Kidney (tissue), 14 donors: ENCODE measurements around the gene ACRBP. TPM values are rescaled to one million over a fixed set of nuclear protein-coding genes. Genes with fewer than 3 reads are reported as not detected.

Experiments used
- DNase-seq, 5 donors: peaks; one replicate each; pipeline ENCODE4 v3.0.0-alpha.2; 2013 to 2020
- FAIRE-seq: peaks from 2 replicates; lab custom pipeline; 2012; peaks lifted over from hg19 to GRCh38; lab: Jason Lieb, UNC
- H3K27ac ChIP-seq, 2 donors: one replicate each; pipeline ENCODE4 v1.7.0; 2013; ENCODE audit warnings: low read depth in 2 of 2, low read length in 2 of 2, inconsistent platforms in 1 of 2
- H3K27me3 ChIP-seq: one replicate; pipeline ENCODE4 v1.7.1; 2013; ENCODE audit warnings: low read length, inconsistent platforms; ENCODE audit not compliant: control insufficient read depth, insufficient read depth
- H3K36me3 ChIP-seq, 3 donors: one replicate each; pipeline versions ENCODE4 v1.7.0 to v1.7.1; 2013; ENCODE audit warnings: low read length in 3 of 3, control low read depth in 1 of 3, inconsistent platforms in 1 of 3; ENCODE audit not compliant: insufficient read depth in 3 of 3, control insufficient read depth in 2 of 3
- H3K4me1 ChIP-seq, 3 donors: one replicate each; pipeline versions ENCODE4 v1.7.0 to v1.7.1; 2013; ENCODE audit warnings: low read length in 3 of 3, inconsistent platforms in 1 of 3, low read depth in 1 of 3; ENCODE audit not compliant: control insufficient read depth in 2 of 3, insufficient read depth in 2 of 3
- H3K4me3 ChIP-seq, 3 donors: one replicate each; pipeline versions ENCODE4 v1.7.0 to v1.8.1; 2013; ENCODE audit warnings: low read length in 3 of 3, control low read depth in 1 of 3, inconsistent platforms in 1 of 3
- H3K9ac ChIP-seq, 3 donors: one replicate each; pipeline versions ENCODE4 v1.7.0 to v1.7.1; 2013; ENCODE audit warnings: low read length in 3 of 3, control low read depth in 1 of 3, inconsistent platforms in 1 of 3
- H3K9me3 ChIP-seq, 3 donors: one replicate each; pipeline versions ENCODE4 v1.7.0 to v1.7.1; 2013; ENCODE audit warnings: low read length in 3 of 3, control low read depth in 1 of 3, inconsistent platforms in 1 of 3; ENCODE audit not compliant: control insufficient read depth in 2 of 3, insufficient read depth in 1 of 3
- intact Hi-C: fragments of 100-400 bp; cut with DNase I; formaldehyde crosslinking; loops from one replicate; pipeline ENCODE4 v1.11.1; 2022
- polyA plus RNA-seq: library from polyadenylated mRNA; stranded (reverse); fragments of 350-450 nt; fragmentation: Illumina TruSeq; extraction: RNeasy Lipid Tissue Mini Kit (QIAGEN cat#74804); gene quantifications from one replicate; pipeline ENCODE4 v1.2.3, GENCODE V29; 2014; ENCODE audit warnings: low read depth, low replicate concordance; ENCODE audit not compliant: insufficient read depth
- total RNA-seq: library from RNA; stranded (reverse); fragmentation: NEBNext Ultra II Directional; extraction: Animal tissue kit (Norgen Biotek cat#: 25700); gene quantifications from one replicate; pipeline ENCODE4 v1.2.1, GENCODE V29; 2021
- TF ChIP-seq, protein P1 (sequence below): IDR thresholded peaks from 3 replicates; pipeline ENCODE4 v1.5.1; 2012; ENCODE audit warnings: mild to moderate bottlenecking, moderate library complexity, borderline replicate concordance; ENCODE audit not compliant: insufficient read depth; ENCODE audit errors: extremely low read depth
- donor health status: control.
- donor health status: control.
- donor health status: control.
- donor health status: control.
- donor health status: control.
- donor health status: DM: yes; HTN: yes; CAD: no.
- donor health status: Normal renal cell carcinoma (clear cell type).

Gene ACRBP
- total and polyA plus RNA-seq, 2 donors from 2014 or later = 2.1 to 3.4 TPM

DNA sequence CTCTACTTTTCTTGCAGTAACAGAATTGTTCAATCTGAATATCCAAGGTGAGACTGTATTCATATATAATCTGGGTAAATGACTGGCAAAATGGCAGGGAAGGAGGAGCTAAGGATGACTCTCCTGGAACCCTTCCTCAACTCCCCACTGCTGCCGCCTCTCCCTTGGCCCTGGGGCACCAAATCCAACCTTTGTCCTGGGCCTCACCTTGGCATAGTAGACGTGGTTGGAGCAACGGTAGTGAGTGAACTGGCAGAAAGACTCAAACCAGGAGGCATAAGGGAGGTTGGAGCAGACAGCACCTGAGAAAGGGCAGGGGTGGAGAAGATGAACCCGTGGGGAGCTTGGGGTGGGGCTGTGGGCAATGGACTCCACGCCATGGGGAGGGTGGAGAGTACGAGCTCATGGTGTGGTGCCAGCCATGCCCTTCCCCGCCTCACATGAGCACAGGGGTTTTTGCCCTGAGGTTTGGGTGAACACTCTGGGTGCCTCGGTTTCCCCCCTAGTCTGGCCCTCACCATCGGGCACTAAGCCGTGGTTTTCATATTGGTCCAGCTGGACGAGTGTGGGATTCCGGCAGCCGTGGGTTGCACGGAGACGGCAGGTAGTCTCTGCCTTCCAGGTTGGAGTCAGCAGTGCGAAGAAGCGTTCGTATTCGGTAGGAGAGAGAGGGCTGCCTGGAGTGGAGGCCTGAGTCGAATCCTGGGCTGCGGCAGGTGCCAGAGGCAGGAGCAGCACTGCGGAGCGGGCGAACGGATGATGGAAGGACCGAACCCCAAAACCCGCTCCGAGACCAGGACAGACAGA lies 753 bp downstream of the ACRBP start:
- intact Hi-C loops = no loop called here
- Histone ChIP-seq H3K9me3 (no peaks in the 10 kb centered on the region), H3K4me3 (peak overlapping the region in 2 of 3 donors; percentile 46 to 51), H3K27me3 (no peaks in the 10 kb centered on the region), H3K9ac (peak overlapping the region in 1 of 3 donors; percentile 73), H3K27ac (no peak overlapping the region), H3K36me3 (peaks cover 2 to 19% (median 10%) of the 10 kb centered on the region in 3 donors), H3K4me1 (peaks cover 0 to 4% (median 0%) of the 10 kb centered on the region in 3 donors)
- FAIRE-seq (no peak), DNase-seq (no peak)
- TF ChIP-seq, protein P1, sequence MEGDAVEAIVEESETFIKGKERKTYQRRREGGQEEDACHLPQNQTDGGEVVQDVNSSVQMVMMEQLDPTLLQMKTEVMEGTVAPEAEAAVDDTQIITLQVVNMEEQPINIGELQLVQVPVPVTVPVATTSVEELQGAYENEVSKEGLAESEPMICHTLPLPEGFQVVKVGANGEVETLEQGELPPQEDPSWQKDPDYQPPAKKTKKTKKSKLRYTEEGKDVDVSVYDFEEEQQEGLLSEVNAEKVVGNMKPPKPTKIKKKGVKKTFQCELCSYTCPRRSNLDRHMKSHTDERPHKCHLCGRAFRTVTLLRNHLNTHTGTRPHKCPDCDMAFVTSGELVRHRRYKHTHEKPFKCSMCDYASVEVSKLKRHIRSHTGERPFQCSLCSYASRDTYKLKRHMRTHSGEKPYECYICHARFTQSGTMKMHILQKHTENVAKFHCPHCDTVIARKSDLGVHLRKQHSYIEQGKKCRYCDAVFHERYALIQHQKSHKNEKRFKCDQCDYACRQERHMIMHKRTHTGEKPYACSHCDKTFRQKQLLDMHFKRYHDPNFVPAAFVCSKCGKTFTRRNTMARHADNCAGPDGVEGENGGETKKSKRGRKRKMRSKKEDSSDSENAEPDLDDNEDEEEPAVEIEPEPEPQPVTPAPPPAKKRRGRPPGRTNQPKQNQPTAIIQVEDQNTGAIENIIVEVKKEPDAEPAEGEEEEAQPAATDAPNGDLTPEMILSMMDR = no peak

DNA sequence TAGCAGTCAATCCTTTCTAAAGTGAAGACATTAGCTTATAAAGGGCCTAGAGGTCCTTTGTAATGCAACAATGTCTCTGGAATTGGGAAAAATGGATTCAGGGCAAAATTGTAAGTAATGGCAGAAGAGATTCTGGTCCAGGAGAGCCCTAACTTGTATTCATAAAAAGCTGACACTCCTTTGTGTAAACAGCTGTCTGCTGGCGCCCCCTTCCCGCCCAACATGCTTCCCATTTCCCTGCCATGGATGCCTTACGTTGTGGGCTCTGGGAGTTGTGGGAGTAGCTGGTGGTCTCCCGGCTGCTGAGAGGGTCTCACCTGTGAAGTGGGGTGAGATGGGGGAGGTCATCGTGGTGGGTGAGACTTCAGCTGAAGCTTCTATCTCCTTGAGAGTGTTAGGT lies 2.3 kb downstream of the ACRBP start:
- Histone ChIP-seq H3K4me3 (no peak overlapping the region), H3K4me1 (peaks cover 0 to 4% (median 0%) of the 10 kb centered on the region in 3 donors), H3K27me3 (no peaks in the 10 kb centered on the region), H3K27ac (no peak overlapping the region), H3K36me3 (peaks cover 0 to 7% (median 0%) of the 10 kb centered on the region in 3 donors), H3K9ac (no peak overlapping the region), H3K9me3 (no peaks in the 10 kb centered on the region)
- DNase-seq (peak in 2 of 5 donors; percentile 61 to 68), FAIRE-seq (no peak)
- intact Hi-C loops = no loop called here
- TF ChIP-seq, protein P1 = peak; percentile 41

DNA sequence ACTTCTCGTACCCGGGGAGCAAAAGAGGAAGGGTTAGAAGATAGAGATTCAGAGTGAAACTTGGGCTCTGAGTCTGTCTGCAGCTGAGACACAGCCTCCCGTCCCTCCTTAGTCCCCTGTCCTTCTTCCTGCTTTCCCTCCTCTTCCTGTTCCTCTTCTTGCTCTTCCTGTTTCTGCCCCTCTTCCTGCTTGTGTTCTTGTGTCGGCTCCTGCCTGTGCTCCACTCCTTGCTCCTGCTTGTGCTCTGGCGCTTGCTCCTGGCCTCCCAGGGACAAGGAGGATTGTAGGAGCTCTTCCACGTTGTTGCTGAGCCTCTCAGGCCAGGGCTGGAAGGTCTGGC lies 3.0 kb downstream of the ACRBP start:
- FAIRE-seq (no peak), DNase-seq (no peak)
- intact Hi-C loops = no loop called here
- H3K27me3 ChIP-seq = no peaks in the 10 kb centered on the region
- TF ChIP-seq, protein P1 = no peak
- no peak overlapping the region for H3K27ac ChIP-seq
- H3K9ac ChIP-seq = no peak overlapping the region
- peaks cover 0 to 4% (median 0%) of the 10 kb centered on the region in 3 donors for H3K4me1 ChIP-seq
- peaks cover 0 to 7% (median 0%) of the 10 kb centered on the region in 3 donors for H3K36me3 ChIP-seq
- no peak overlapping the region for H3K4me3 ChIP-seq
- H3K9me3 ChIP-seq = no peaks in the 10 kb centered on the region
